Lower lobe of right lung (tissue), 2 donors: ENCODE data around the gene NUP214. TPM values are rescaled to one million over a fixed set of nuclear protein-coding genes. Genes with fewer than 3 reads are reported as not detected.

ENCODE experiments used
- ATAC-seq, 2 donors: fragments of 200-7000 bp; cut with Tn5 transposase; one replicate each; pipeline ENCODE4 v1.9.1; 2020 to 2022; ENCODE audit warnings: mild to moderate bottlenecking in 2 of 2, moderate library complexity in 2 of 2
- DNase-seq: peaks from one replicate; pipeline ENCODE4 v3.0.0-alpha.2; 2020
- H3K27ac ChIP-seq: fragments of 200-600 bp; one replicate; pipeline ENCODE4 v1.8.0; 2022
- H3K27me3 ChIP-seq: fragments of 200-600 bp; one replicate; pipeline ENCODE4 v1.8.0; 2022; ENCODE audit warnings: low read depth
- H3K36me3 ChIP-seq: fragments of 200-600 bp; one replicate; pipeline ENCODE4 v1.8.0; 2022; ENCODE audit warnings: mild to moderate bottlenecking
- H3K4me1 ChIP-seq: fragments of 200-600 bp; one replicate; pipeline ENCODE4 v1.8.0; 2022
- H3K4me3 ChIP-seq: fragments of 200-600 bp; one replicate; pipeline ENCODE4 v1.8.0; 2022; ENCODE audit warnings: mild to moderate bottlenecking
- H3K9me3 ChIP-seq: fragments of 200-600 bp; one replicate; pipeline ENCODE4 v1.8.0; 2022
- CTCF ChIP-seq: fragments of 200-600 bp; IDR thresholded peaks from one replicate; pipeline ENCODE4 v1.8.0; 2022; ENCODE audit warnings: antibody characterized with exemption, mild to moderate bottlenecking
- intact Hi-C: fragments of 100-400 bp; cut with DNase I; formaldehyde crosslinking; loops from one replicate; pipeline ENCODE4 v1.11.0; 2022
- total RNA-seq: library from RNA; stranded (reverse); fragmentation: NEBNext Ultra II Directional; extraction: Animal tissue kit (Norgen Biotek cat#: 25700); gene quantifications from one replicate; pipeline ENCODE4 v1.2.1, GENCODE V29; 2021
- donor health status: DM: no; HTN: yes; CAD: no; lungs with severe emphysema.

The NUP214 gene
- total RNA-seq, 1 donor from 2014 or later: 61.4 TPM

- ATAC-seq (no peak), DNase-seq (no peak)
- peaks cover 17% of the 10 kb centered on the region for H3K4me1 ChIP-seq
- no peaks in the 10 kb centered on the region for H3K36me3 ChIP-seq
- no peaks in the 10 kb centered on the region for H3K9me3 ChIP-seq
- no peak for TF ChIP-seq CTCF
- intact Hi-C loops: no loop called here
- peak overlapping the region; percentile 25 for H3K4me3 ChIP-seq
- H3K27me3 ChIP-seq: peaks cover 25% of the 10 kb centered on the region
- no peak overlapping the region for H3K27ac ChIP-seq
Measured at GRCh38 chr9:131282688-131283422, 157.5 kb downstream of the NUP214 start.

Other genes with a start within 250 kb of the NUP214 start
- gene QRFP, start 228.8 kb upstream of the NUP214 start, total RNA-seq: not detected
- 1.3 TPM for gene FIBCD1, start 186.3 kb upstream of the NUP214 start, total RNA-seq
- gene LAMC3, start 116.4 kb upstream of the NUP214 start, total RNA-seq: 26.4 TPM
- gene AIF1L, start 29.1 kb upstream of the NUP214 start, total RNA-seq: 16.0 TPM
- 18.3 TPM for gene FAM78A, start 150.9 kb downstream of the NUP214 start, total RNA-seq
- gene PLPP7, start 164.1 kb downstream of the NUP214 start, total RNA-seq: 1.7 TPM